ENCODE results near the gene EXO5.
"Not testable (repeated sequence)": the region's sequence is repeated elsewhere in the genome, so short reads cannot be mapped to it uniquely, and the experiment has no call there.

Gene EXO5

DNA sequence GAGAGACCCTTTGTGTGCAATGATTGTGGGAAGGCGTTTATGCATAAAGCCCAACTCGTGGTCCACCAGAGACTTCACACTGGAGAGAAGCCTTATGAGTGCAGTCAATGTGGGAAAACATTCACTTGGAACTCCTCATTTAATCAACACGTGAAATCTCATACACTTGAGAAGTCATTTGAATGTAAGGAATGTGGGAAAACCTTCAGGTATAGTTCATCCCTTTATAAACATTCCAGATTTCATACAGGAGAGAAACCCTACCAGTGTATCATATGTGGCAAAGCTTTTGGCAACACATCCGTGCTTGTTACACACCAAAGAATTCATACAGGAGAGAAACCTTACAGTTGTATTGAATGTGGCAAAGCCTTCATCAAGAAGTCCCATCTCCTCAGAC is 38.4 kb downstream of the EXO5 start:
- DNase-seq (ENCODE audit: low spot score) = no peak

GRCh38 chr1:40553017-40553416 is 44.5 kb downstream of the EXO5 start:
- DNase-seq (ENCODE audit: low spot score) = no peak

DNA sequence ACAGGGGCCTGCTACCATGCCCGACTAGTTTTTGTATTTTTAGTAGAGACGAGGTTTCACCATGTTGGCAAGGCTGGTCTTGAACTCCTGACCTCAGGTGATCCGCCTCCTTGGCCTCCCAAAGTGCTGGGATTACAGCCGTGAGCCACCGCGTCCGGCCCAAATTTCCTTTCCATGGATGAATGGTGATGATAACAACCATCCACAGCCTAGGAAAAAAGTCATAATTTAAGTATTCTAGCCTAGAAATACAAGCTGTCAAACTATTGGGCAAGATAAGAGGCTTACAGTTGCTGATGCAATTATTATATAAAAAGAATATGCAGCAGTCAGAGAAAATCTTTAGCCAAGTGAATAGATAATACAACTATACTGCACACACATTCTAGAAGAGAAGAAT is 46.2 kb downstream of the EXO5 start:
- not testable (repeated sequence) for DNase-seq (ENCODE audit: low spot score)

GRCh38 chr1:40556121-40556520 is 47.6 kb downstream of the EXO5 start:
- no peak for DNase-seq (ENCODE audit: low spot score)

DNA sequence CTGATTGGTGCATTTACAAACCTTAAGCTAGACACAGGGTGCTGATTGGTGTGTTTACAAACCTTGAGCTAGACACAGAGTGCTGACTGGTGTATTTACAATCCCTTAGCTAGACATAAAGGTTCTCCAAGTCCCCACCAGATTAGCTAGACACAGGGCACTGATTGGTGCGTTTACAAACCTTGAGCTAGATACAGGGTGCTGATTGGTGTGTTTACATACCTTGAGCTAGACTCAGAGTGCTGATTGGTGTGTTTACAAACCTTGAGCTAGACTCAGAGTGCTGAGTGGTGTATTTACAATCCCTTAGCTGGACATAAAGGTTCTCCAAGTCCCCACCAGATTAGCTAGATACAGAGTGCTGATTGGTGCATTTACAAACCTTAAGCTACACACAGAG is 49.7 kb downstream of the EXO5 start:
- not testable (repeated sequence) for DNase-seq (ENCODE audit: low spot score)

DNA sequence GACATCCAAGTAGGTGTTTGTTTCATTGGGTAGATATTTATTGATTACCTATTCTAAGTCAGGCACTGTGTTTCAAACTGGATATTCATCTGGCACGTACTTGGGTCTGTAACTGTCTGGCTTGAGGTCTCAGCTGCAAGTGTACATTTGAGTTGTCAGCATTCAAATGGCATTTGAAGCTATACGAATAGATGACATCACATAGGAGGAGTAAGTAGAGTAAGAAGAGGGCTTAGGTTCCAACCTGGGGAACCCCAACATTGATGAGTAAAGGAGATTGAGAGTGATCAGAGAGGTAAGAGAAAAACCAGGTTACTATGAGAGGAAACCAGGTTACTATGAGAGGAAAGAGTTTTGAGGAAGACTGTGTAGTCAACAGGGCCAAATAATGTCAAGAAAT is 53.6 kb downstream of the EXO5 start:
- no peak for DNase-seq (ENCODE audit: low spot score)

- DNase-seq (ENCODE audit: low spot score) = no peak
These were observed 54.7 kb downstream of the EXO5 start for GRCh38 chr1:40563266-40563665.

DNA sequence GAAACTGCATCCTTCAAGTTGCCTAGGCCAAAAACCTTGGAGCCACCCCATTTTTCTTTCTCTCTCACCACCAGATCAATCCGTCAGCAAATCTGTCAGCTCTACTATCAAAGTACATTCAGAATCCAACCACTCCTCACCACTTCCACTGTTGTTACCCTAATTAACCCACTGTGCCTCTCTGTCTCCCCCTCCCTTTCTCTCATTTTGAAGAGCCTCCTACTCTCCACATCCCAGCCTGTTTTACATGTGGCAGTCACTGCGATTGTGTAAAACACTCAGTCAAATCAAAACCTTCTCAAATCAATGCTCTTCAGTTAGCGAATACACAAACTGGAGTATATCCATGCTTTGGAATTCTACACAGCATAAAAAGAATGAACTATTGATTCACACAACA is 55.9 kb downstream of the EXO5 start:
- no peak for DNase-seq (ENCODE audit: low spot score)

DNA sequence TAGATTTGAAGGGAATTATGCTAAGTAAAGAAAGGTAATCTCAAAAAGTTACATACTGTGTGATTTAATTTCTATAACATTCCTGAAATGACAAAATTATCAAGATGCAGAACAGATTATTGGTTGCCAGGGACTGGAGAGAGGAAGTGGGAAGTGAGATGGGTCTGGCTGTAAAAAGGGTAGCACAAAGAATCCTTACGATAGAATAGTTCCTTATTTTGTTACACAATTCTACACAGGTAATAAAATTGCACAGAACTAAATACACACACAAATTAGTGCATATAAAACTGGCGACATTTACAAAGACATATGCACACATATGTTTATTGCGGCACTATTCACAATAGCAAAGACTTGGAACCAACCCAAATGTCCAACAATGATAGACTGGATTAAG is 56.3 kb downstream of the EXO5 start:
- DNase-seq (ENCODE audit: low spot score) = no peak

Small RNAs within 50 kb of the gene (small RNA-seq; reads per million reads assigned to genes)
- 0 reads per million in 2 experiments for gene AL356379.1
